ENCODE data around the gene CHAD. TPM values are rescaled to one million over a fixed set of nuclear protein-coding genes. Genes with fewer than 3 reads are reported as not detected.

Gene CHAD
- total and polyA plus RNA-seq, 4 donors: 0.14 to 0.37 (median 0.35) TPM; not detected in 1

- Histone ChIP-seq H3K36me3 (ENCODE audit: control insufficient read depth in 4 of 4, insufficient read depth in 4 of 4, low read length in 4 of 4) (peaks cover 0 to 17% (median 2%) of the 10 kb centered on the region in 4 donors), H3K9me3 (ENCODE audit: control insufficient read depth in 4 of 4, insufficient read depth in 3 of 4, low read length in 3 of 4) (no peaks in the 10 kb centered on the region), H3K27ac (ENCODE audit: low read depth in 1 of 2, low read length in 1 of 2) (no peak overlapping the region), H3K9ac (ENCODE audit: insufficient read depth in 1 of 2, low read length in 2 of 2) (no peak overlapping the region), H3K4me1 (ENCODE audit: control insufficient read depth in 5 of 5, insufficient read depth in 5 of 5, low read length in 5 of 5) (peaks cover 0 to 3% (median 0%) of the 10 kb centered on the region in 5 donors), H3K27me3 (ENCODE audit: control insufficient read depth in 3 of 3, insufficient read depth in 3 of 3, low read length in 2 of 3) (no peaks in the 10 kb centered on the region), H3K4me3 (no peak overlapping the region)
- DNase-seq (no peak), ATAC-seq (ENCODE audit: insufficient read depth, low FRiP score) (no peak)
- TF ChIP-seq CTCF (IDR thresholded peaks at IDR 0.05; ENCODE audit: control extremely low read depth, extremely low read depth): no peak
- WGBS, 2 donors: 83 to 98% methylated on average over 3 of the region's 3 CpGs
Measured at GRCh38 chr17:50453901-50454300, 14.8 kb downstream of the CHAD start.

GRCh38 chr17:50452630-50453300 lies 15.9 kb downstream of the CHAD start:
- Histone ChIP-seq H3K27ac (ENCODE audit: low read depth in 1 of 2, low read length in 1 of 2) (peak overlapping the region in 1 of 2 donors; percentile 61), H3K4me3 (no peak overlapping the region), H3K9ac (ENCODE audit: insufficient read depth in 1 of 2, low read length in 2 of 2) (no peak overlapping the region), H3K4me1 (ENCODE audit: control insufficient read depth in 5 of 5, insufficient read depth in 5 of 5, low read length in 5 of 5) (peaks cover 0 to 7% (median 0%) of the 10 kb centered on the region in 5 donors), H3K27me3 (ENCODE audit: control insufficient read depth in 3 of 3, insufficient read depth in 3 of 3, low read length in 2 of 3) (no peaks in the 10 kb centered on the region), H3K36me3 (ENCODE audit: control insufficient read depth in 4 of 4, insufficient read depth in 4 of 4, low read length in 4 of 4) (peaks cover 0 to 17% (median 2%) of the 10 kb centered on the region in 4 donors), H3K9me3 (ENCODE audit: control insufficient read depth in 4 of 4, insufficient read depth in 3 of 4, low read length in 3 of 4) (no peaks in the 10 kb centered on the region)
- DNase-seq: no peak
- no peak for TF ChIP-seq CTCF (IDR thresholded peaks at IDR 0.05; ENCODE audit: control extremely low read depth, extremely low read depth)
- no peak for ATAC-seq (ENCODE audit: insufficient read depth, low FRiP score)
- WGBS, 2 donors: 59 to 60% methylated on average over 10 of the region's 10 CpGs

- H3K4me3 ChIP-seq: no peak overlapping the region
- peaks cover 0 to 15% (median 2%) of the 10 kb centered on the region in 4 donors for H3K36me3 ChIP-seq (ENCODE audit: control insufficient read depth in 4 of 4, insufficient read depth in 4 of 4, low read length in 4 of 4)
- H3K9me3 ChIP-seq (ENCODE audit: control insufficient read depth in 4 of 4, insufficient read depth in 3 of 4, low read length in 3 of 4): no peaks in the 10 kb centered on the region
- peaks cover 0 to 11% (median 0%) of the 10 kb centered on the region in 5 donors for H3K4me1 ChIP-seq (ENCODE audit: control insufficient read depth in 5 of 5, insufficient read depth in 5 of 5, low read length in 5 of 5)
- H3K9ac ChIP-seq (ENCODE audit: insufficient read depth in 1 of 2, low read length in 2 of 2): no peak overlapping the region
- DNase-seq (no peak), ATAC-seq (ENCODE audit: insufficient read depth, low FRiP score) (no peak)
- peak overlapping the region in 1 of 2 donors; percentile 67 for H3K27ac ChIP-seq (ENCODE audit: low read depth in 1 of 2, low read length in 1 of 2)
- no peak for TF ChIP-seq CTCF (IDR thresholded peaks at IDR 0.05; ENCODE audit: control extremely low read depth, extremely low read depth)
- 55 to 59% methylated on average over 7 of the region's 7 CpGs for WGBS, 2 donors
- H3K27me3 ChIP-seq (ENCODE audit: control insufficient read depth in 3 of 3, insufficient read depth in 3 of 3, low read length in 2 of 3): no peaks in the 10 kb centered on the region
Measured at GRCh38 chr17:50451943-50452629, 16.6 kb downstream of the CHAD start.

Data from lung (tissue), 12 donors.